GM23338 (cell line): Measurements from ENCODE around the gene MFAP5. TPM values are rescaled to one million over a fixed set of nuclear protein-coding genes. Genes with fewer than 3 reads are reported as not detected.

Experiments used
- ATAC-seq: fragments of 200-7000 bp; cut with Tn5 transposase; 3 replicates; pipeline ENCODE4 v1.9.1; 2020
- DNase-seq: peaks from one replicate; pipeline ENCODE4 v3.0.0-alpha.2; 2015; ENCODE audit warnings: low spot score
- H2AFZ ChIP-seq: fragments of 200-600 bp; sonication (generic); 2 replicates; pipeline ENCODE4 v1.8.0; 2016; ENCODE audit warnings: antibody characterized with exemption, mild to moderate bottlenecking, moderate library complexity
- H3F3A ChIP-seq: fragments of 200-600 bp; sonication (generic); replicated peaks from 2 replicates; pipeline ENCODE4 v1.8.0; 2017; ENCODE audit warnings: antibody characterized with exemption, mixed run types, low read depth
- H3K27ac ChIP-seq: fragments of 200-600 bp; sonication (generic); 2 replicates; pipeline ENCODE4 v1.6.1; 2016; ENCODE audit warnings: low read depth
- H3K27me3 ChIP-seq: fragments of 200-600 bp; sonication (generic); 2 replicates; pipeline ENCODE4 v1.8.0; 2016; ENCODE audit warnings: mild to moderate bottlenecking, mixed run types, moderate library complexity; ENCODE audit not compliant: insufficient read depth
- H3K36me3 ChIP-seq: fragments of 200-600 bp; sonication (generic); 2 replicates; pipeline ENCODE4 v1.8.0; 2016; ENCODE audit warnings: mild to moderate bottlenecking; ENCODE audit not compliant: insufficient read depth
- H3K4me1 ChIP-seq: fragments of 200-600 bp; sonication (generic); 2 replicates; pipeline ENCODE4 v1.8.0; 2016; ENCODE audit warnings: mild to moderate bottlenecking, moderate library complexity; ENCODE audit not compliant: insufficient read depth
- H3K4me2 ChIP-seq: fragments of 200-600 bp; sonication (generic); 2 replicates; pipeline ENCODE4 v1.7.1; 2017; ENCODE audit warnings: mixed run types
- H3K4me3 ChIP-seq: fragments of 200-600 bp; sonication (generic); 2 replicates; pipeline ENCODE4 v1.6.1; 2016; ENCODE audit warnings: mixed run types
- H3K79me2 ChIP-seq: fragments of 200-600 bp; sonication (generic); replicated peaks from 2 replicates; pipeline ENCODE4 v1.8.0; 2017; ENCODE audit warnings: mild to moderate bottlenecking; ENCODE audit not compliant: insufficient read depth
- H3K9me2 ChIP-seq: fragments of 200-600 bp; sonication (generic); 2 replicates; pipeline ENCODE4 v1.8.0; 2017; ENCODE audit not compliant: insufficient read depth
- H4K20me1 ChIP-seq: fragments of 200-600 bp; sonication (generic); replicated peaks from 2 replicates; pipeline ENCODE4 v1.8.0; 2017; ENCODE audit warnings: mild to moderate bottlenecking; ENCODE audit not compliant: insufficient read depth
- H3K27ac Mint-ChIP-seq: 2 replicates; pipeline ENCODE4 v1.8.0; 2020; ENCODE audit warnings: inconsistent platforms, mild to moderate bottlenecking, moderate library complexity, mixed read lengths
- H3K27me3 Mint-ChIP-seq: 3 replicates; pipeline ENCODE4 v1.8.0; 2022; ENCODE audit warnings: low read depth, mild to moderate bottlenecking, moderate library complexity, mixed read lengths, inconsistent platforms; ENCODE audit not compliant: insufficient read depth, poor library complexity
- H3K36me3 Mint-ChIP-seq: 3 replicates; pipeline ENCODE4 v1.8.0; 2021; ENCODE audit warnings: low read depth, mild to moderate bottlenecking, inconsistent platforms, moderate library complexity, mixed read lengths
- H3K4me1 Mint-ChIP-seq: 3 replicates; pipeline ENCODE4 v1.8.0; 2020; ENCODE audit warnings: mild to moderate bottlenecking, inconsistent platforms, mixed read lengths
- H3K4me3 Mint-ChIP-seq: 3 replicates; pipeline ENCODE4 v1.8.0; 2021; ENCODE audit warnings: moderate library complexity, mild to moderate bottlenecking, inconsistent platforms, mixed read lengths
- H3K9me3 Mint-ChIP-seq: 3 replicates; pipeline ENCODE4 v1.8.0; 2020; ENCODE audit warnings: moderate library complexity, mild to moderate bottlenecking, inconsistent platforms, mixed read lengths
- ETS1 ChIP-seq: IDR thresholded peaks from 2 replicates; pipeline ENCODE4 v1.6.1; 2016; ENCODE audit warnings: antibody characterized with exemption
- EZH2 ChIP-seq: fragments of 200-600 bp; sonication (generic); IDR thresholded peaks from one replicate; pipeline ENCODE4 v1.8.0; 2017; ENCODE audit warnings: antibody characterized with exemption, mild to moderate bottlenecking, low read depth; ENCODE audit not compliant: unreplicated experiment
- EZH2phosphoT487 ChIP-seq: fragments of 200-600 bp; sonication (generic); IDR thresholded peaks from one replicate; pipeline ENCODE4 v1.8.1; 2018; ENCODE audit warnings: antibody characterized with exemption; ENCODE audit not compliant: unreplicated experiment
- JUNB ChIP-seq: IDR thresholded peaks from one replicate; pipeline ENCODE4 v1.6.1; 2016; ENCODE audit warnings: antibody characterized with exemption; ENCODE audit not compliant: unreplicated experiment
- NANOG ChIP-seq: IDR thresholded peaks from 2 replicates; pipeline ENCODE4 v1.6.1; 2016; ENCODE audit warnings: antibody characterized with exemption, borderline replicate concordance
- POLR2AphosphoS5 ChIP-seq: IDR thresholded peaks from 2 replicates; pipeline ENCODE4 v1.6.1; 2016; ENCODE audit warnings: antibody characterized with exemption, low read depth
- REST ChIP-seq: IDR thresholded peaks from one replicate; pipeline ENCODE4 v1.6.1; 2018; ENCODE audit warnings: antibody characterized with exemption; ENCODE audit not compliant: unreplicated experiment
- STAT1 ChIP-seq: IDR thresholded peaks from one replicate; pipeline ENCODE4 v1.6.1; 2016; ENCODE audit warnings: antibody characterized with exemption; ENCODE audit not compliant: unreplicated experiment
- ZNF114 ChIP-seq: fragments of 250-450 bp; sonication (Bioruptor Pico); IDR thresholded peaks from 2 replicates; pipeline ENCODE4 v1.5.0; 2020; ENCODE audit warnings: mild to moderate bottlenecking, moderate library complexity
- ZNF331 ChIP-seq: fragments of 250-450 bp; sonication (Bioruptor Pico); IDR thresholded peaks from 2 replicates; pipeline ENCODE4 v1.5.0; 2020; ENCODE audit warnings: low read depth, mild to moderate bottlenecking, moderate library complexity
- polyA plus RNA-seq: library from polyadenylated mRNA; unstranded; fragments of >200 nt; fragmentation: Nextera tagmentation; extraction: Ambion mirVana; gene quantifications from 2 replicates; pipeline ENCODE4 v1.2.1, GENCODE V29; 2016
- total RNA-seq: library from RNA; depleted of rRNA; stranded (reverse); fragments of >200 nt; shearing (Covaris generic); gene quantifications from 2 replicates; pipeline ENCODE4 v1.2.3, GENCODE V29; 2014

Gene MFAP5
- total and polyA plus RNA-seq, 2 experiments from 2014 or later = 0.68 to 0.90 TPM

- H3K36me3 Mint-ChIP-seq = no peaks in the 10 kb centered on the region; the same call in 2 of the 3 replicates
- H3K4me3 Mint-ChIP-seq = no peak overlapping the region
- H3K27me3 Mint-ChIP-seq = no peaks in the 10 kb centered on the region
- H3K36me3 ChIP-seq = no peaks in the 10 kb centered on the region
- no peak overlapping the region for H3K27ac Mint-ChIP-seq
- H3F3A ChIP-seq = no peaks in the 10 kb centered on the region
- no peaks in the 10 kb centered on the region for H3K9me2 ChIP-seq
- peaks cover 5% of the 10 kb centered on the region; the same call in 2 of the 3 replicates for H3K9me3 Mint-ChIP-seq
- H3K79me2 ChIP-seq = no peaks in the 10 kb centered on the region
- no peaks in the 10 kb centered on the region for H3K27me3 ChIP-seq
- ATAC-seq (0 out of 3 replicates have a peak, but pooled peaks have one; percentile 21), DNase-seq (no peak)
- peaks cover 16% of the 10 kb centered on the region for H3K4me1 Mint-ChIP-seq
- H3K4me2 ChIP-seq = no peak overlapping the region
- H3K27ac ChIP-seq = 0 out of 2 replicates have a peak overlapping the region, but pooled peaks have one; percentile 22
- no peak overlapping the region for H3K4me3 ChIP-seq
- H2AFZ ChIP-seq = peak overlapping the region; percentile 91
- H4K20me1 ChIP-seq = no peaks in the 10 kb centered on the region
- TF ChIP-seq REST (no peak), ZNF114 (CRISPR knock-in tag) (no peak), JUNB (no peak), STAT1 (no peak), ZNF331 (CRISPR knock-in tag) (no peak), POLR2AphosphoS5 (no peak)
- H3K4me1 ChIP-seq = no peaks in the 10 kb centered on the region
Measured at GRCh38 chr12:8644345-8645248, 18.0 kb downstream of the MFAP5 start.

- Mint-ChIP-seq H3K4me3 (no peak overlapping the region), H3K27ac (no peak overlapping the region), H3K27me3 (peaks cover 4% of the 10 kb centered on the region), H3K36me3 (no peaks in the 10 kb centered on the region; the same call in 2 of the 3 replicates), H3K9me3 (peaks cover 5% of the 10 kb centered on the region; the same call in 2 of the 3 replicates), H3K4me1 (peaks cover 19% of the 10 kb centered on the region)
- no peak for DNase-seq
- no peak for ATAC-seq
- H3K4me3 ChIP-seq = no peak overlapping the region
- H2AFZ ChIP-seq = no peak overlapping the region
- H3K36me3 ChIP-seq = no peaks in the 10 kb centered on the region
- H3K79me2 ChIP-seq = no peaks in the 10 kb centered on the region
- H3F3A ChIP-seq = no peaks in the 10 kb centered on the region
- H3K4me2 ChIP-seq = no peak overlapping the region
- H3K4me1 ChIP-seq = peaks cover 1% of the 10 kb centered on the region
- no peak overlapping the region for H3K27ac ChIP-seq
- no peaks in the 10 kb centered on the region for H4K20me1 ChIP-seq
- no peaks in the 10 kb centered on the region for H3K27me3 ChIP-seq
- no peaks in the 10 kb centered on the region for H3K9me2 ChIP-seq
- TF ChIP-seq NANOG (no peak), STAT1 (no peak), ZNF114 (CRISPR knock-in tag) (no peak), ETS1 (no peak), JUNB (no peak), EZH2 (no peak), REST (no peak), EZH2phosphoT487 (no peak), POLR2AphosphoS5 (no peak)
Measured at GRCh38 chr12:8642775-8643174, 19.9 kb downstream of the MFAP5 start.
